ENCODE results near the gene MIAT.

The MIAT gene

GRCh38 chr22:26670459-26670858, 13.1 kb downstream of the MIAT start:
- no peak for DNase-seq

GRCh38 chr22:26671317-26672059, 14.1 kb downstream of the MIAT start:
- peak; percentile 82 for DNase-seq

GRCh38 chr22:26672060-26672471, 14.7 kb downstream of the MIAT start:
- DNase-seq, result no peak

GRCh38 chr22:26672590-26673468, 15.4 kb downstream of the MIAT start:
- peak; percentile 97 for DNase-seq

- DNase-seq, result peak; percentile 72
Measured at GRCh38 chr22:26673486-26673885, 16.1 kb downstream of the MIAT start.

GRCh38 chr22:26674211-26675190, 17.1 kb downstream of the MIAT start:
- peak; percentile 57 for DNase-seq

GRCh38 chr22:26675687-26676268, 18.4 kb downstream of the MIAT start:
- no peak for DNase-seq

- DNase-seq, result no peak
Measured at GRCh38 chr22:26677217-26677616, 19.8 kb downstream of the MIAT start.

- DNase-seq, result peak; percentile 82
Measured at GRCh38 chr22:26679003-26679629, 21.7 kb downstream of the MIAT start.

- DNase-seq, result no peak
Measured at GRCh38 chr22:26680485-26680884, 23.1 kb downstream of the MIAT start.

GRCh38 chr22:26681395-26681821, 24.0 kb downstream of the MIAT start:
- no peak for DNase-seq

- no peak for DNase-seq
Measured at GRCh38 chr22:26684168-26684567, 26.8 kb downstream of the MIAT start.

- DNase-seq, result no peak
Measured at GRCh38 chr22:26685601-26686000, 28.2 kb downstream of the MIAT start.

- no peak for DNase-seq
Measured at GRCh38 chr22:26687439-26687838, 30.1 kb downstream of the MIAT start.

GRCh38 chr22:26689513-26690301, 32.3 kb downstream of the MIAT start:
- DNase-seq, result no peak

- DNase-seq, result no peak
Measured at GRCh38 chr22:26690654-26691376, 33.4 kb downstream of the MIAT start.

- no peak for DNase-seq
Measured at GRCh38 chr22:26691377-26691716, 34.0 kb downstream of the MIAT start.

GRCh38 chr22:26692215-26692614, 34.8 kb downstream of the MIAT start:
- DNase-seq, result no peak

GRCh38 chr22:26697151-26697550, 39.8 kb downstream of the MIAT start:
- no peak for DNase-seq

GRCh38 chr22:26700462-26700861, 43.1 kb downstream of the MIAT start:
- DNase-seq, result no peak
